Endothelial cell (in vitro differentiated cells): ENCODE measurements around the gene UPB1. TPM values are rescaled to one million over a fixed set of nuclear protein-coding genes. Genes with fewer than 3 reads are reported as not detected.
"Not testable (repeated sequence)": the region's sequence is repeated elsewhere in the genome, so short reads cannot be mapped to it uniquely, and the experiment has no call there.

Source experiments
- DNase-seq: peaks from one replicate; pipeline ENCODE4 v3.0.0; 2021; ENCODE audit warnings: low spot score
- H3K27ac Mint-ChIP-seq: one replicate; pipeline ENCODE4 v1.8.0; 2021; ENCODE audit warnings: mixed read lengths, inconsistent platforms; ENCODE audit not compliant: unreplicated experiment
- H3K27me3 Mint-ChIP-seq: one replicate; pipeline ENCODE4 v1.8.0; 2021; ENCODE audit warnings: mild to moderate bottlenecking, moderate library complexity, mixed read lengths, inconsistent platforms; ENCODE audit not compliant: unreplicated experiment
- H3K36me3 Mint-ChIP-seq: one replicate; pipeline ENCODE4 v1.8.0; 2021; ENCODE audit warnings: mild to moderate bottlenecking, low read depth, mixed read lengths, inconsistent platforms; ENCODE audit not compliant: unreplicated experiment
- H3K4me1 Mint-ChIP-seq: one replicate; pipeline ENCODE4 v1.8.0; 2021; ENCODE audit warnings: mild to moderate bottlenecking, mixed read lengths, inconsistent platforms; ENCODE audit not compliant: unreplicated experiment
- H3K4me3 Mint-ChIP-seq: one replicate; pipeline ENCODE4 v1.8.0; 2021; ENCODE audit warnings: mild to moderate bottlenecking, mixed read lengths, inconsistent platforms; ENCODE audit not compliant: unreplicated experiment
- H3K9me3 Mint-ChIP-seq: one replicate; pipeline ENCODE4 v1.8.0; 2021; ENCODE audit warnings: mixed read lengths, inconsistent platforms; ENCODE audit not compliant: unreplicated experiment
- CTCF ChIP-seq: fragments of 200-600 bp; sonication (generic); IDR thresholded peaks from one replicate; pipeline ENCODE4 v1.5.0; 2021; ENCODE audit warnings: antibody characterized with exemption; ENCODE audit not compliant: unreplicated experiment
- total RNA-seq: library from RNA; stranded (reverse); fragmentation: NEBNext Ultra II Directional; extraction: Animal tissue kit (Norgen Biotek cat#: 25700); gene quantifications from one replicate; pipeline ENCODE4 v1.2.1, GENCODE V29; 2021; ENCODE audit not compliant: unreplicated experiment

UPB1 gene
- total RNA-seq, 1 donor from 2014 or later: 0.13 TPM

DNA sequence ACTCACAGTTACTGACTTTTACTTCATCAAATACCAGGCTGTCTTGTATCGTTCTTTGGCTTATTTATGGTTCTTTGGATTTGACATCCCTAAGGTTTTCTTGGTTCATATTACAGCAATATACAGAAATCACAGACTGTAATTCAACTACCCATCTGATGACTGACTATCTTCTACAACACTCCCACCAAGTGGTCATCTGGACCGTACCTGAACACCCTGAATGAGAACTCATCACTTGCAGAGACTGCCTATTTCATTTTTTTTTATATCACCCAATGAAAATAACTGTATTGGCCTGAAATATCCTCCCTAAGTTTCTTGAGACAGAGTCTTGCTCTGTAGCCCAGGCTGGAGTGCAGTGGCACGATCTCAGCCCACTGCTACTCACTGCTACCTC lies 9.5 kb upstream of the UPB1 start:
- TF ChIP-seq CTCF: no peak
- Mint-ChIP-seq H3K27ac (no peak overlapping the region), H3K36me3 (no peaks in the 10 kb centered on the region), H3K4me3 (no peak overlapping the region), H3K4me1 (peaks cover 15% of the 10 kb centered on the region), H3K9me3 (no peaks in the 10 kb centered on the region), H3K27me3 (peaks cover 1% of the 10 kb centered on the region)
- DNase-seq: no peak

DNA sequence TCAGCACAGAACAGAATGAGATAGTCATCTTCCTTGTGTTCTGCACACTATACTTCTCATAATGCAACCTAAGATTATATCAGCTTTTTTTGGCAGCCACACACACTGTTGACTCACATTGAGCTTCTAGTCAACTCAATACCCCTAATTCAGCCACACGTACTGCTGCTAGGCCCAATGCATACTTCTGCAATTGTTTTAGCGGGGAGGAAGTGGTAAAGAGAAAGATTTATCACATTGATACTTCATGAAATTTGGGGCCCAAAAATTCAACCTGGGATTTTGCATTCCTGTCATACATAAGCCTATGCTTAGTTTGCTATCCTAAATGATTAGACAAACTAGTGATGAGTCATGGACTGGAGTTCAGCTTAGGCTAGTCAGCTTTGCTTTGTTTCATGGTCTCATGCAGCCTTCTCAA lies 8.6 kb upstream of the UPB1 start:
- peaks cover 1% of the 10 kb centered on the region for H3K27me3 Mint-ChIP-seq
- no peak for DNase-seq
- H3K4me1 Mint-ChIP-seq: peaks cover 15% of the 10 kb centered on the region
- H3K9me3 Mint-ChIP-seq: no peaks in the 10 kb centered on the region
- no peak for TF ChIP-seq CTCF
- H3K27ac Mint-ChIP-seq: no peak overlapping the region
- no peaks in the 10 kb centered on the region for H3K36me3 Mint-ChIP-seq
- no peak overlapping the region for H3K4me3 Mint-ChIP-seq

GRCh38 chr22:24489011-24489410 lies 6.1 kb upstream of the UPB1 start:
- Mint-ChIP-seq H3K27me3 (peaks cover 3% of the 10 kb centered on the region), H3K36me3 (no peaks in the 10 kb centered on the region), H3K4me3 (no peak overlapping the region), H3K9me3 (no peaks in the 10 kb centered on the region), H3K27ac (no peak overlapping the region), H3K4me1 (peaks cover 6% of the 10 kb centered on the region)
- no peak for TF ChIP-seq CTCF
- DNase-seq: no peak

DNA sequence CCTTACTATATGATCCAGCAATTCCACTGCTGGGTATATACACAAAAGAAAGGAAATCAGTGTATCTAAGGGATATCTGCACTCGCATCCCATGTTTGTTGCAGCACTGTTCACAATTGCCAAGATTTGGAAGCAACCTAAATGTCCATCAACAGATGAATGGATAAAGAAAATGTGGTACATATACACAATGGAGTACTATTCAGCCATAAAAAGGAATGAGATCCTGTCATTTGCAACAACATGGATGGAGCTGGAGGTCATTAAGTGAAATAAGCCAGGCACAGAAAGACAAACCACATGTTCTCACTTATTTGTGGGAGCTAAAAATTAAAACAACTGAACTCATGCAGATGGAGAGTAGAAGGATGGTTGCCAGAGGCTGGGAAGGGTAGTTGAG lies 5.7 kb upstream of the UPB1 start:
- H3K27me3 Mint-ChIP-seq, H3K27ac Mint-ChIP-seq, H3K4me1 Mint-ChIP-seq, DNase-seq, H3K4me3 Mint-ChIP-seq, H3K36me3 Mint-ChIP-seq, H3K9me3 Mint-ChIP-seq: not testable (repeated sequence)

DNA sequence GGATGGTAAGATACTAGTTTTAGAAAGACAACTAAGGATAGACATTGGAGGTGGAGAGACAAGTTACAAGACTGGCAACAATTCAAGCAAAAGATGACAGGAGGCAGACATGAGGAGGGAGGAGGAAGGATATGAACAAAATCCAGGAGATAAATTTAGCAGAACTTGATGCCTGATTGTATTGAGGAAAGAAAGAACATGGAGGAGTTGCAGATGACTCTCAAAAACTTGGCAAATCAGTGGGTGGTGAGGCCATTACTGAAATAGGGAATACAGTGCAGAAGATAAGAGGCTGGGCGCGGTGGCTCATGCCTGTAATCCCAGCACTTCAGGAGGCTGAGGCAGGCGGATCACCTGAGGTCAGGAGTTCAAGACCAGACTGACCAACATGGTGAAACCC lies 2.7 kb upstream of the UPB1 start:
- H3K4me3 Mint-ChIP-seq: no peak overlapping the region
- H3K4me1 Mint-ChIP-seq: peaks cover 15% of the 10 kb centered on the region
- H3K27me3 Mint-ChIP-seq: peaks cover 12% of the 10 kb centered on the region
- H3K9me3 Mint-ChIP-seq: no peaks in the 10 kb centered on the region
- no peak for DNase-seq
- no peak for TF ChIP-seq CTCF
- no peak overlapping the region for H3K27ac Mint-ChIP-seq
- H3K36me3 Mint-ChIP-seq: peaks cover 10% of the 10 kb centered on the region

DNA sequence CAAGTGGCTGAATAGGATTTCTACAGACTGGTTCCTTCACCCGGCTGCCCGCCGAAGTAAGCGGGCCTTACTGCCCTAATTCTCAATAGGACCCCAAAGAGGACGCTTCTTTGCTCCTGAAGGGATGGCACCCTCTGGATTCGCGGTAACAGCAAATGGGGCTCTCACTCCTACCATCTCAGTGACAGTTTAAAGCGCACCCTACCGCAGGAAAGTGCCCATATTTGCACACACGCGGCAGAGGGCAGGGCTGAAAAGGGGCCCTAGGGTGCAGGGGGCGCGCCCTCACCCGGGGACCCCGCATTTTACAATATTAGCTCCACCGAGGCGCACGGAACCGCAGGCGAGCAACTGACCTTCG lies 985 bp upstream of the UPB1 start:
- H3K9me3 Mint-ChIP-seq: no peaks in the 10 kb centered on the region
- no peak overlapping the region for H3K27ac Mint-ChIP-seq
- H3K4me1 Mint-ChIP-seq: peaks cover 15% of the 10 kb centered on the region
- H3K4me3 Mint-ChIP-seq: no peak overlapping the region
- TF ChIP-seq CTCF: no peak
- no peak for DNase-seq
- peaks cover 10% of the 10 kb centered on the region for H3K36me3 Mint-ChIP-seq
- peaks cover 12% of the 10 kb centered on the region for H3K27me3 Mint-ChIP-seq
